Measurements from ENCODE around the gene OVCA2. TPM values are rescaled to one million over a fixed set of nuclear protein-coding genes. Genes with fewer than 3 reads are reported as not detected.

OVCA2 gene
- total RNA-seq, 1 experiment from 2014 or later, result 24.6 TPM

- H4K8ac ChIP-seq (replicated peaks; ENCODE audit: insufficient read length, low read depth, low read length), result no peak overlapping the region
- no peak overlapping the region for H2BK15ac ChIP-seq (ENCODE audit: low read depth, low read length)
- Mint-ChIP-seq H3K27me3 (ENCODE audit: low read depth) (no peaks in the 10 kb centered on the region), H3K4me1 (peaks cover 42 to 47% of the 10 kb centered on the region in 2 experiments), H3K4me3 (no peak overlapping the region), H3K27ac (no peak overlapping the region), H3K9me3 (no peaks in the 10 kb centered on the region), H3K36me3 (ENCODE audit: insufficient read depth in 1 of 3, low read depth in 3 of 3) (peaks cover 3 to 48% (median 22%) of the 10 kb centered on the region in 3 experiments)
- no peak overlapping the region for H3T11ph ChIP-seq (ENCODE audit: low read length)
- no peaks in the 10 kb centered on the region for H3K79me1 ChIP-seq (ENCODE audit: insufficient read depth, low read depth, low read length, poor library complexity, severe bottlenecking)
- H2BK20ac ChIP-seq (ENCODE audit: low read depth, low read length, poor library complexity, severe bottlenecking), result no peak overlapping the region
- WGBS (ENCODE audit: extremely low coverage, insufficient read length, low lambda C conversion rate), result no CpG with 5 or more reads among the region's 5 CpGs
- no peak overlapping the region for H3K4me2 ChIP-seq (ENCODE audit: insufficient read depth, insufficient read length, low read length)
- no peak overlapping the region for H3K18ac ChIP-seq (ENCODE audit: insufficient read length, low read depth, low read length)
- no peak overlapping the region for H2BK12ac ChIP-seq (ENCODE audit: insufficient read length, low read depth, low read length)
- no peak overlapping the region for H2AK5ac ChIP-seq (ENCODE audit: insufficient read length, low read length)
- H3K14ac ChIP-seq (ENCODE audit: insufficient read depth, low read length), result no peak overlapping the region; the same call in 1 of the 2 replicates
- H4K20me1 ChIP-seq (ENCODE audit: control insufficient read depth, insufficient read depth, insufficient read length), result peaks cover 2% of the 10 kb centered on the region
- H2BK5ac ChIP-seq (ENCODE audit: insufficient read length, low read length), result no peak overlapping the region
- no peak overlapping the region for H3K23ac ChIP-seq (ENCODE audit: insufficient read length, low read depth, low read length)
- H3K4ac ChIP-seq (ENCODE audit: low read depth, low read length), result no peak overlapping the region
- TF ChIP-seq CTCF (conservative IDR thresholded peaks at IDR 0.05), result no peak
- H3K27ac ChIP-seq (ENCODE audit: insufficient read length, low read depth, low read length), result no peak overlapping the region
- no peaks in the 10 kb centered on the region for H3K79me2 ChIP-seq (ENCODE audit: insufficient read depth, low read length)
- peaks cover 3% of the 10 kb centered on the region; the same call in 1 of the 2 replicates for H3K4me1 ChIP-seq (ENCODE audit: insufficient read depth, low read length)
- no peaks in the 10 kb centered on the region for H3K27me3 ChIP-seq (ENCODE audit: insufficient read depth, low read length)
- no peak overlapping the region for H2BK120ac ChIP-seq (ENCODE audit: low read depth, low read length, poor library complexity, severe bottlenecking)
- DNase-seq, result no peak
- H3K9ac ChIP-seq (ENCODE audit: extremely low read depth, insufficient read length, low read length), result no peak overlapping the region
- H4K5ac ChIP-seq (ENCODE audit: insufficient read length, low read depth, low read length), result no peak overlapping the region
- no peak overlapping the region for H3K56ac ChIP-seq (ENCODE audit: insufficient read length, low read depth, low read length)
- no peaks in the 10 kb centered on the region for H3K23me2 ChIP-seq (ENCODE audit: insufficient read length, low read depth, low read length, poor library complexity, severe bottlenecking)
- no peaks in the 10 kb centered on the region for H3K9me3 ChIP-seq (ENCODE audit: control insufficient read depth, low read depth, low read length)
- no peak overlapping the region for H4K91ac ChIP-seq (ENCODE audit: insufficient read length, low read depth, low read length)
- no peak overlapping the region for H2AFZ ChIP-seq (ENCODE audit: low read length)
These were observed 25.8 kb downstream of the OVCA2 start for GRCh38 chr17:2067608-2068024.

Data from H9 (cell line).